Glutamatergic neuron (in vitro differentiated cells): Measurements from ENCODE around the gene NUP210. TPM values are rescaled to one million over a fixed set of nuclear protein-coding genes. Genes with fewer than 3 reads are reported as not detected.

Experiments used
- DNase-seq: peaks from one replicate; pipeline ENCODE4 v3.0.0; 2022
- H3K27ac Mint-ChIP-seq: one replicate; pipeline ENCODE4 v1.8.0; 2020; ENCODE audit warnings: mild to moderate bottlenecking, mixed read lengths, inconsistent platforms; ENCODE audit not compliant: unreplicated experiment
- H3K27me3 Mint-ChIP-seq: one replicate; pipeline ENCODE4 v1.8.0; 2020; ENCODE audit warnings: mild to moderate bottlenecking, moderate library complexity, mixed read lengths, inconsistent platforms; ENCODE audit not compliant: unreplicated experiment
- H3K36me3 Mint-ChIP-seq: one replicate; pipeline ENCODE4 v1.8.0; 2020; ENCODE audit warnings: mild to moderate bottlenecking, mixed read lengths, inconsistent platforms; ENCODE audit not compliant: unreplicated experiment
- H3K4me1 Mint-ChIP-seq: one replicate; pipeline ENCODE4 v1.8.0; 2020; ENCODE audit warnings: mild to moderate bottlenecking, low read depth, mixed read lengths, inconsistent platforms; ENCODE audit not compliant: unreplicated experiment
- H3K4me3 Mint-ChIP-seq: one replicate; pipeline ENCODE4 v1.8.0; 2020; ENCODE audit warnings: mild to moderate bottlenecking, mixed read lengths, inconsistent platforms; ENCODE audit not compliant: unreplicated experiment
- H3K9me3 Mint-ChIP-seq: one replicate; pipeline ENCODE4 v1.8.0; 2020; ENCODE audit warnings: mild to moderate bottlenecking, moderate library complexity, mixed read lengths, inconsistent platforms; ENCODE audit not compliant: unreplicated experiment
- total RNA-seq: library from RNA; stranded (reverse); fragmentation: NEBNext Ultra II Directional; extraction: Animal tissue kit (Norgen Biotek cat#: 25700); gene quantifications from one replicate; pipeline ENCODE4 v1.2.1, GENCODE V29; 2021; ENCODE audit not compliant: unreplicated experiment
- TF ChIP-seq, protein P1 (sequence below): fragments of 200-600 bp; sonication (generic); IDR thresholded peaks from one replicate; pipeline ENCODE4 v1.5.0; 2021; ENCODE audit not compliant: partially characterized antibody, unreplicated experiment

The NUP210 gene
- total RNA-seq, 1 donor from 2014 or later: 2.4 TPM

DNA sequence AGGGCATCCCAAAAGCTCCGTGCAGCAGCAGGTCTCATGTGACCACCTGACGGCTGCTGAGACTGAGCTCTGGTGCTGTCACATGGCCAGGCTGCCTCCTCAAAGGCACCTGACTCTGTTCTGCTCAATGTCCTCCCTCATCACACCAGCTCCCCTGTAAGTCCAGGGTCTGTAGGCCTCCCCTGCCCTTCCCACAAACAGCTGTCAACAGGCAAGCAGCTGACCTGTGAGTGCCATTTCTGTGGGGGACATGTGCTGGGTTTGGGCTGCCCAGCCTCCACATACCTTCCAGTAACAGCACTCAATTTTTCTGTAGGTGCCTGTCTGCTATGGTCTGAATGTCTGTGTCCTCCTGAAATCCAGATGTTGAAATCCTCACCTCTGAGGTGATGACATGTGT is 11.2 kb downstream of the NUP210 start:
- Mint-ChIP-seq H3K27me3 (peaks cover 2% of the 10 kb centered on the region), H3K4me1 (no peaks in the 10 kb centered on the region), H3K36me3 (peaks cover 15% of the 10 kb centered on the region), H3K27ac (no peak overlapping the region), H3K4me3 (no peak overlapping the region), H3K9me3 (peaks cover 3% of the 10 kb centered on the region)
- no peak for DNase-seq
- TF ChIP-seq, protein P1, sequence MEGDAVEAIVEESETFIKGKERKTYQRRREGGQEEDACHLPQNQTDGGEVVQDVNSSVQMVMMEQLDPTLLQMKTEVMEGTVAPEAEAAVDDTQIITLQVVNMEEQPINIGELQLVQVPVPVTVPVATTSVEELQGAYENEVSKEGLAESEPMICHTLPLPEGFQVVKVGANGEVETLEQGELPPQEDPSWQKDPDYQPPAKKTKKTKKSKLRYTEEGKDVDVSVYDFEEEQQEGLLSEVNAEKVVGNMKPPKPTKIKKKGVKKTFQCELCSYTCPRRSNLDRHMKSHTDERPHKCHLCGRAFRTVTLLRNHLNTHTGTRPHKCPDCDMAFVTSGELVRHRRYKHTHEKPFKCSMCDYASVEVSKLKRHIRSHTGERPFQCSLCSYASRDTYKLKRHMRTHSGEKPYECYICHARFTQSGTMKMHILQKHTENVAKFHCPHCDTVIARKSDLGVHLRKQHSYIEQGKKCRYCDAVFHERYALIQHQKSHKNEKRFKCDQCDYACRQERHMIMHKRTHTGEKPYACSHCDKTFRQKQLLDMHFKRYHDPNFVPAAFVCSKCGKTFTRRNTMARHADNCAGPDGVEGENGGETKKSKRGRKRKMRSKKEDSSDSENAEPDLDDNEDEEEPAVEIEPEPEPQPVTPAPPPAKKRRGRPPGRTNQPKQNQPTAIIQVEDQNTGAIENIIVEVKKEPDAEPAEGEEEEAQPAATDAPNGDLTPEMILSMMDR: no peak

DNA sequence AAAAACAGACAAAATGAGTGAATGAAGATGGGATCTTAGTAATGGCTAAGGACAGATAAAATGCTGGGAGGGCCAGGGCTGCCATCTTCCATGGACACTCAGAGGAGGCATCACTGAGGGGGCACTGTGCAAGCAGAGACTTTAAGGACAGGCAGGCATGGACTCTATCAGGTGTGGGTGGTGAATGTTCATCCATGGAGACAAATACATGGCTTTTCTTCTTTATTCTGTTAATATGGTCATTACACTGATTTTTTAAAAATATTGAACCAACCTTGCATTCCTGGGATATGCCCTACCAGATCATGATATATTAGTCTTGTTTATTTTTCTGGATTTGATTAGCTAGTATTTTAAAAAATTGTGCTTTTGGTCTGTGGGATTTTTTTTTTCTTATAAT is 12.2 kb downstream of the NUP210 start:
- peaks cover 3% of the 10 kb centered on the region for H3K9me3 Mint-ChIP-seq
- H3K27ac Mint-ChIP-seq: no peak overlapping the region
- TF ChIP-seq, protein P1: no peak
- no peak for DNase-seq
- no peaks in the 10 kb centered on the region for H3K4me1 Mint-ChIP-seq
- no peak overlapping the region for H3K4me3 Mint-ChIP-seq
- no peaks in the 10 kb centered on the region for H3K27me3 Mint-ChIP-seq
- peaks cover 15% of the 10 kb centered on the region for H3K36me3 Mint-ChIP-seq

DNA sequence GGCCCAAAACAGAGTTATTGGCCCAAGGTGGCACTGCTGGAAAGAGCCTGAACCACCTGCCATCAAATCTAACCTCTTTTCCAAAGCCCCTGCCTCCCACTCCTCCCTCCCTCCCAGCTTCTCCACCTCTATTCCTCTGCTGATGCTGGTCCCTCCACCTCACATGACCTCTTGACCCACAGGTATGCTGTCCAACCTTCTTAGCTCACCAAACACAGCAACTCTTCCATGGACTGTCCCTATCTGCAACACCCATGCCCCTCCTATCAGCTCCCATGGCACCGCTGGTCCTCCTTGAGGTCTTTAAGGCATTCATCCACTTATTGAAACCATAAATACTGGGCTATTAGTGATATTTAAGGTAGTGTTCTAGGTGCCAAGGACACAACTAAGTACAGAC is 12.6 kb downstream of the NUP210 start:
- Mint-ChIP-seq H3K4me3 (no peak overlapping the region), H3K9me3 (peaks cover 3% of the 10 kb centered on the region), H3K36me3 (peaks cover 15% of the 10 kb centered on the region), H3K27ac (no peak overlapping the region), H3K4me1 (no peaks in the 10 kb centered on the region), H3K27me3 (no peaks in the 10 kb centered on the region)
- TF ChIP-seq, protein P1: no peak
- DNase-seq: no peak

DNA sequence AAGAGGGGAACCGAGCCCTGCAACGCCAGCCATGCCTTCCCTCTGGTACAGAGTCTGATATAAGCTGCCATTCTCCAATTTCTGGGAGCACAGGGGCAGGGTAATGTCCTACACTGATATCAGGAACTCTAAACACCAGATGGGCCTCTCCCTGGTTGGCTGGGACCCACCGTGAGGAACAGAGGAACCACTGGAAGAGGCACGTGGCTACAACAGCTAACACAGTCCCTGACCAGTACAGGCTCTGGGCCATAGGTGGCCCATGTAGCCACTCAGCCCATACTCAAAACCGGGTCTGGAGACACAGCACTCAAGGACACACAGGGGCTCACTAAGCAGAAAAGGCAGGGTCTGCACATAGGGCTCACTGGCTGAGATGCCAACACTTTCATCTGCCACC is 13.9 kb downstream of the NUP210 start:
- Mint-ChIP-seq H3K36me3 (peaks cover 15% of the 10 kb centered on the region), H3K27me3 (no peaks in the 10 kb centered on the region), H3K4me3 (no peak overlapping the region), H3K27ac (no peak overlapping the region), H3K9me3 (peaks cover 3% of the 10 kb centered on the region), H3K4me1 (peaks cover 2% of the 10 kb centered on the region)
- TF ChIP-seq, protein P1: no peak
- no peak for DNase-seq

DNA sequence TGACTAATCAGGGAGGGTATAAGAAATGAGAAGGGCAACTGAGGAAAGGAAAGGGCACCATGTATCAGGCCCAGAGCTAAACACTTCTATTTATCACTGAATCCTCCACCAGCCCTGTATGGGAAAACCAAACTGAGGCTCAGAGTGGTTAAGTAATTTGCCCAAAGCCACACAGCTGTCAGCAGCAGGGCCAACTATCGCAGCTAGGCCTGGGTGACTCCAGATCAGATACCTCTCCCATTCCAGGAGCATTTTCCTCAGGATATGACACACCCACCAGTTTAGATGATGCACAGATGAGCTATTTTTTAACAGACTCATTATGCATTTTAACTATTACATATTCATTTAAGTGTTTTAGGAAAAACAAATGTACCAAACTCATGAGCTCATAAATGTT is 14.5 kb downstream of the NUP210 start:
- peaks cover 2% of the 10 kb centered on the region for H3K4me1 Mint-ChIP-seq
- peaks cover 3% of the 10 kb centered on the region for H3K9me3 Mint-ChIP-seq
- TF ChIP-seq, protein P1: no peak
- peaks cover 15% of the 10 kb centered on the region for H3K36me3 Mint-ChIP-seq
- no peak overlapping the region for H3K27ac Mint-ChIP-seq
- no peaks in the 10 kb centered on the region for H3K27me3 Mint-ChIP-seq
- no peak for DNase-seq
- no peak overlapping the region for H3K4me3 Mint-ChIP-seq
